T-helper 17 cell (primary cell): ENCODE measurements around the gene PUM1. TPM values are rescaled to one million over a fixed set of nuclear protein-coding genes. Genes with fewer than 3 reads are reported as not detected.
A peak's percentile ranks its signal among the peaks of the same experiment; 100 is the strongest.

ENCODE experiments used
- ATAC-seq: fragments of 150-1000 bp; cut with Tn5 transposase; 2 replicates; pipeline ENCODE4 v1.10.0; 2021; ENCODE audit warnings: mild to moderate bottlenecking, moderate library complexity
- DNase-seq, 3 donors: peaks; one replicate each; pipeline versions ENCODE4 v3.0.0 to v3.0.0-alpha.2; 2020 to 2021
- H3K9me3 ChIP-seq: one replicate; pipeline ENCODE4 v1.7.0; 2013; ENCODE audit warnings: low read length, mild to moderate bottlenecking; ENCODE audit not compliant: control insufficient read depth, poor library complexity, severe bottlenecking
- H3K27ac Mint-ChIP-seq: one replicate; pipeline ENCODE4 v1.8.0; 2022; ENCODE audit warnings: mild to moderate bottlenecking, moderate library complexity, mixed read lengths
- H3K27me3 Mint-ChIP-seq: one replicate; pipeline ENCODE4 v1.8.0; 2022; ENCODE audit warnings: mixed read lengths
- H3K36me3 Mint-ChIP-seq: one replicate; pipeline ENCODE4 v1.8.0; 2022; ENCODE audit warnings: low read depth, mixed read lengths
- H3K4me1 Mint-ChIP-seq: one replicate; pipeline ENCODE4 v1.8.0; 2022; ENCODE audit warnings: mild to moderate bottlenecking, mixed read lengths
- H3K4me3 Mint-ChIP-seq: one replicate; pipeline ENCODE4 v1.8.0; 2022; ENCODE audit warnings: mild to moderate bottlenecking, moderate library complexity, mixed read lengths
- total RNA-seq, 4 donors: library from RNA in 2 of 4; stranded (reverse) in 2 of 4; gene quantifications; one replicate each; pipeline ENCODE4 v1.2.3 and lab custom pipeline; 2022 to 2026

The PUM1 gene
- total RNA-seq, 2 donors from 2014 or later: 186 to 202 TPM

DNA sequence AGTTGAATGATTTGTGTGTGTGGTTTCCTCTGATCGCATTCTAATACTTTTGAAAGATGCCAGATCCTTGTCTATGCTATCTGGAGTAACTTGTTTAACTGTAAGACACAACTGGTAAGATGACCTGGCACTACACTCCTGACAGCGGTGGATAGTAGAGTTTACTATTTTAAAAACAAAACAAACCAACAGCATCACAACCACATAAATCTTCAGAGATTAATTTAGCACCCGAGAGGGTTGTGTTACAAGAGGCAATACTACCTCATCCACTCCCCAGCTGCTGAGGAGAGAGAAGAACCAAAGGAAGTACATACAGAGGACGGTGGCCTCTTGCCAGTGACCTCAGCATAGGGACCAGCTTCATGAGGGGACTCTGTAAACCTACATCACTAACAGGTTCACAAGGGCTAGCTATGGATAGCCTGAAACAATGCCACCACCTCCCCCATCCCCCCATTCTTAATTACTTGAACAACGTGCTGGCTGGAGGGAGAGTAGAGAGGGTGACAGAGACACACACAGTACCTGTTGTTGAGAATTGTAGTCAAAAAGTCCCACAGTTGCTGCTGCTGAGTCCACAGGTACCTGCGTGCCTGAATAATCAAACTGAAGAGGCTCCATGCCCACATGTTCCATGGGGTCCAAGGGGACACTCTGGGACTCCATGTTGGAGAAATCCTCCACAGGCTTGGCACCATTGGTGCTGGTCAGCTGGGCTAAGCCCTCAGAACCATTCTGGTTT, 73.5 kb downstream of the PUM1 start:
- Mint-ChIP-seq H3K4me1 (peaks cover 34% of the 10 kb centered on the region), H3K27me3 (no peaks in the 10 kb centered on the region), H3K4me3 (no peak overlapping the region), H3K36me3 (peaks cover 10% of the 10 kb centered on the region), H3K27ac (peak overlapping the region; percentile 21)
- no peak for ATAC-seq
- H3K9me3 ChIP-seq: no peaks in the 10 kb centered on the region
- no peak for DNase-seq

DNA sequence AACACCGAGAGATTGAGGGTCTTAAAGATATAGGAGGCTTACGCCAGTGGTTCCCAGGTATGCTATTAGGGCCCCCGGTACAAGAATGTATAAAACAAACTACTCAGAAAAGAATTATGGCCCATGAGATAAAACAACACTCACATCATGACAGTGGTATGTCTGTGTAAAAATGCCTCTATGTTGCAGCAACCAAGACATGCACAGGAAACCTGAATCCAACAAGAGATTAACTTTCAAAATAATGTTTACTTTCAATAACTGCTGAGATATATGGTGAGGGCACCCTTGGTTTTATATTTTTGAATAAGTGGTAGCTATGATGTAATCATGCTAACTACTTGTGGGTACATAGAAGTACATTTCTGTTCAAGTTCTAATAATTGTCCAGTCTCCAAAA, 74.9 kb downstream of the PUM1 start:
- Mint-ChIP-seq H3K27ac (peak overlapping the region; percentile 1), H3K4me3 (no peak overlapping the region), H3K36me3 (peaks cover 10% of the 10 kb centered on the region), H3K4me1 (peaks cover 29% of the 10 kb centered on the region), H3K27me3 (no peaks in the 10 kb centered on the region)
- no peak for ATAC-seq
- DNase-seq: no peak
- no peaks in the 10 kb centered on the region for H3K9me3 ChIP-seq

DNA sequence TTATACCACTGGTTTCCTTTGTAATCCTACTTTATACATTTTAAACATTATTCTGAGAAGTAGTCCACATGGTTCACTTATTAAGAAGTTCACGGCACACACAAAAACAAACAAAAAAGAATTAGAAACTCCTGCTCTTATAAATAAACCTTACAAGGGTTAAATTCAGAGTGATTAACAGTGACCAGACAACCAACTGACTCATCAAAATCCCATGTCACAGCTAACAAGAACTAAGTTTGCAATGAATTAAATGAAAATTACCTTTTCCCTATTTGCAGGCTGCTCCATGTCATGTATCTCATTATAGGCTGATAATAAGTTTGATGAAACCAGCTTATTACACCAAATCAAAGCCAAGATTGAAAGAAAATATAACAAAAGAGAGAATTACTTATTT, 77.5 kb downstream of the PUM1 start:
- DNase-seq (no peak), ATAC-seq (no peak)
- no peak overlapping the region for H3K4me3 Mint-ChIP-seq
- H3K9me3 ChIP-seq: no peaks in the 10 kb centered on the region
- peaks cover 2% of the 10 kb centered on the region for H3K36me3 Mint-ChIP-seq
- peak overlapping the region; percentile 54 for H3K27ac Mint-ChIP-seq
- H3K27me3 Mint-ChIP-seq: no peaks in the 10 kb centered on the region
- H3K4me1 Mint-ChIP-seq: peaks cover 21% of the 10 kb centered on the region

DNA sequence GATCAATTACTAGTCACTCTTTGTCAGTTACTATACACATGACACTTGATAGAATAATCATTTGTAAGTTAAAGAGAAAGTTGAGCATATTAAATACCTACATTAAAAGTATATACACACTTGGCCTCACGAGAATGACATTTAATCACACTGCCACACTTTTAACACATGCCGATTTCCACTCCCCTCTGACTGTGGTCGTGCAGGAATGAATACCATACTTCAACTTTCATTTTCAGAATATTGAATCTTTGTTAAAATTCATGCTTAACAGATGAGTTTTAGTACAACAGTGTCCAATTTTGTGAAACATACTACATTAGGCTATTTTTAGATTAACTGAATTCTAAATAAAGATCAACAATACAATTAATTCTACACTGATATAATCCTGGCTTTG, 78.8 kb downstream of the PUM1 start:
- Mint-ChIP-seq H3K4me3 (no peak overlapping the region), H3K36me3 (peaks cover 2% of the 10 kb centered on the region), H3K27ac (peak overlapping the region; percentile 37), H3K27me3 (no peaks in the 10 kb centered on the region), H3K4me1 (peaks cover 21% of the 10 kb centered on the region)
- DNase-seq: no peak
- no peaks in the 10 kb centered on the region for H3K9me3 ChIP-seq
- no peak for ATAC-seq

DNA sequence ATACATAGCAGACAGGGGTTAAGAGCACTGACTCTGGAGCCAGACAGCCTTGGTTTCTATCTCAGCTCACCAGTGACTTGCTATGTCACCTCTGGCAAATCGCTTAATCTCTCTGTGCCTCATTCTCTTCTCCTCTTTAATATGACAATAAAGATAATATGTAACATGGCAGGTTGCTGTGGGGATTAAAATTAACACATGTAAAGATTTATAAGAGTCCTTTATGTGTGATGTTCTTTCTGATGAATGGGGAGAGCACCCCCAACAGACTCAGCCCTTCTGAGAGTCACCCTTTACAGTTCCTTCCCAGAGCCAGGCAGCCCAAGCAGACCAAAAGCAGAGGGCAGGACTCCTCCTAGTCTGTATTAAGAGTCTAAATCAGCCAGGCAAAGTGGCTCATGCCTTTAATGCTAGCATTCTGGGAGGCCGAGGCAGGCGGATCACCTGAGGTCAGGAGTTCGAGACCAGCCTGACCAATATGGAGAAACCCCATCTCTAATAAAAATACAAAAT, 80.5 kb downstream of the PUM1 start:
- no peaks in the 10 kb centered on the region for H3K9me3 ChIP-seq
- Mint-ChIP-seq H3K36me3 (peaks cover 4% of the 10 kb centered on the region), H3K27ac (peak overlapping the region; percentile 49), H3K27me3 (no peaks in the 10 kb centered on the region), H3K4me3 (no peak overlapping the region), H3K4me1 (peaks cover 25% of the 10 kb centered on the region)
- DNase-seq: no peak
- ATAC-seq: no peak

DNA sequence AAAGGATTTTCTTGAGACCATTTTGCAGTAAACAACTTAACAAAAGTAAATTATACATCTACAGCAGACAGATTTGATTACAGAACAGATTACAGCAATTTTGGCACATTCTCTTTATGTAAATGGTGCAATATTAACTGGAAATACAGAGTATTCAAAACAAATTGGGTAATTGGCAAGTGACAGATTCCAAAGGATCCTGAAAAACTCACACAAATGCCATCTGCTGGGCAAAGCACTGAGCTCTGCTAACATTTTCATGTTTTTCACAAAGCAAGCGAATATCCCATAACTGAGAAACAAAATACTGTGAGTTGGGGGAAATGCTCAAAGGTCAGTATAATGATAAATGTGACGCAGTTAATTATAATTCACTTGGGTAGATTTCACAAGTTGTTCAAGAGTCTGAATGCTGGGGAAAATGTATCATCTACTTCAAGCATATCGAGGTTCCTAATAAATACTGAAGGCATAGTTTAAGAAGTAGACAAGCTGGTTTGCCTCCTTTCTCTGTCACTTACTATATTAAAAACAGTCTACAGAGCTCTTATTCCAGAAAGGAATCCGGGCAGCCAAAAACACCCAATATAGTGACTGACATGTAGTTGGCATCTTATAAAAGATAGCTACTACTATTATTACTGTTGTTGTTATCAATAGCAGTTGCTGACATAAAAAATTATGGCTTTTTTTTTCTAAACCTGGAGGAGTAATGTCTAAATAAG, 81.2 kb downstream of the PUM1 start:
- DNase-seq (no peak), ATAC-seq (no peak)
- H3K9me3 ChIP-seq: no peaks in the 10 kb centered on the region
- peaks cover 10% of the 10 kb centered on the region for H3K36me3 Mint-ChIP-seq
- no peak overlapping the region for H3K4me3 Mint-ChIP-seq
- no peak overlapping the region for H3K27ac Mint-ChIP-seq
- no peaks in the 10 kb centered on the region for H3K27me3 Mint-ChIP-seq
- peaks cover 27% of the 10 kb centered on the region for H3K4me1 Mint-ChIP-seq

DNA sequence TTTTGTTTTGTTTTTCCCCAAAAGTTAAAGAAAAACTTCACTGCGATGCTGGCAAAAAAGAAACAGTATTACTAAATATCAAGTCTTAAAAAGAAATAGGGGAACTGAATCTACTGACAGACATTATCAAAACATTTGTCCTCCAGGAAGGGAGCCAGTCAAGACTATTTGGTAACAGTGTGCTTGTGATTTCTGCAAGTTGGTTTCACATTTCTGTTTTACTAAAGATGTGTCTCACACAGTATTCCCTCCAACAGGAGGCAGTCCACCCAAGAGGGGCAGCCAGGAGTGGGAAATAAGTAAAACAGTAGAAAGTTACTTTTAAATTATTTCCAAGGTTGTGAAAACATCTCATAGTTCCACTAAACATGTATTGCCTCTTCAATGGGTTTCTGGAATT, 82.6 kb downstream of the PUM1 start:
- Mint-ChIP-seq H3K4me3 (no peak overlapping the region), H3K27me3 (no peaks in the 10 kb centered on the region), H3K4me1 (peaks cover 20% of the 10 kb centered on the region), H3K36me3 (peaks cover 10% of the 10 kb centered on the region), H3K27ac (peak overlapping the region; percentile 16)
- no peak for DNase-seq
- no peaks in the 10 kb centered on the region for H3K9me3 ChIP-seq
- ATAC-seq: no peak

DNA sequence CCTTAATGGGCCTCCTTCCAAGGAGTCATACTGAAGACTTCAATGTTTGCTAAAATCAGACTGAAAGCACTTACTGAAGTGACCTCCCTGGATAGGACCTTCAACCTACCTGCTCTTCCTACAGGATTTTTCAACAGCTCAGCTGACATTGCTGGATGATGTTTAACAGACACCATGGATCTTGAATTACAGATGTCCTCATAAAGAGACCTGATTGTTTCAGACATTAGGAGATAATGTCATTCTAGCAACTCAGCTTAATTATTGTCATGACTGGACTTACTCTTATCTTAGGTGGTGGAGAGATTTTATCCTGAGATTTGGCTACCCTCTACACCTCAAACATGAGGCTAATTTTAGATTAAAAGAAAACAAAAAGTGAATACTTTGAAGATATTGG, 83.1 kb downstream of the PUM1 start:
- no peaks in the 10 kb centered on the region for H3K9me3 ChIP-seq
- Mint-ChIP-seq H3K4me3 (no peak overlapping the region), H3K4me1 (peaks cover 24% of the 10 kb centered on the region), H3K27ac (peak overlapping the region; percentile 16), H3K27me3 (no peaks in the 10 kb centered on the region), H3K36me3 (peaks cover 10% of the 10 kb centered on the region)
- DNase-seq (no peak), ATAC-seq (no peak)

DNA sequence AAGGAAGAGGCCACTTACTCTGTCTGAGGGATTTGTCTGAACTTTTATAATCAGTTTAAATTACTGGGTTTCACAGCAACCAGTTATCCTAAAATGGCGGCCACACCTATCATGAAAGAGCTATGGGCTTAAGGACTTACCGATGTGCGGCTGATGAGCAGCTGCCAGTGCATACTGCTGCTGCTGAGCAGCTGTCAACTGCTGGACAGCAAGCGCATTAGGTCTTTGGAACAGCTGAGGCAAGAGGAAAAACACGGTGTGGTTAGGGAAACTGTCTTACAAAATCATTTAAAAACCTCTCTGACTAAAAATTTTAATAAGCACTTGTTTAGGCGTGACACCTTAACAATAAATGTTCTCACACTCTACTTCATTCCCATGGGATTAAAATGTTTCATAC, 84.3 kb downstream of the PUM1 start:
- DNase-seq (no peak), ATAC-seq (no peak)
- Mint-ChIP-seq H3K27ac (peak overlapping the region; percentile 37), H3K27me3 (no peaks in the 10 kb centered on the region), H3K4me3 (no peak overlapping the region), H3K4me1 (peaks cover 32% of the 10 kb centered on the region), H3K36me3 (peaks cover 10% of the 10 kb centered on the region)
- H3K9me3 ChIP-seq: no peaks in the 10 kb centered on the region

DNA sequence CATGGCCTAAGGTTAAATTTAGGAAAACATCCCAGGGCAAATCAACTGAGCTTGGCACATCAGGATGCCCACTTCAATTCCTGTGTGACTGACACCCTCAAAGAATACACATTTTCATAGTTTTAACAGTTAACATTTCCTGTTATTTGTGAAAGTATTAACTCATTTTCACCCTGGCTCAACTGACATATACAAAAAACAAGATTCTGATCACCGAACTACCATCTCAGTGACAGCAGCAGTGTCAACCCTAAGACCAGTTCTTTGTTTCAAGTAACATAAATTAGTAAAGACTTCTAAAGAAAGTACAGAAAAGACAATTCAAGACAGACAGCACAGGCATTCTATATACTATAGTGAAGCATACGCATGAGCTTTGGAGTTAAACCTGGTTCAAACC, 88.0 kb downstream of the PUM1 start:
- H3K4me3 Mint-ChIP-seq: no peak overlapping the region
- no peak for ATAC-seq
- peak overlapping the region; percentile 56 for H3K27ac Mint-ChIP-seq
- H3K4me1 Mint-ChIP-seq: peaks cover 33% of the 10 kb centered on the region
- no peak for DNase-seq
- H3K9me3 ChIP-seq: no peaks in the 10 kb centered on the region
- peaks cover 10% of the 10 kb centered on the region for H3K36me3 Mint-ChIP-seq
- no peaks in the 10 kb centered on the region for H3K27me3 Mint-ChIP-seq

DNA sequence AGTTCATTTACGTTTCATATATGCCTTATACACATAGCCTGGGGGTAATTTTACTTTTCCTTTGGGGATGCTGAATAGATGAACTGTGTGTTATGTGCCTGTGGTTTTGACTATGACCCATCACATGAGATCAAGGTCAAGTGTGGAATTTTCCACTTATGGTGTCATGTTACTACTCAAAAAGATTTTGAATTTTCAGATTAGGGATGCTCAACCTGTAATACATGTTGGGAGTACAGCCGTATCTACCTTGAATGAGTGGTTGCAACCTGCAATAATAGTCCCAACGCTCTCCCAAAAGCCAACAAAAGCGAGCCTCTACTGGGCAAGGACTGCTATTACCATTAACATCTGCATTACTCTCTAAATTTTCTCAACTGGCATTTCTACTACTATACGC, 88.4 kb downstream of the PUM1 start:
- peaks cover 30% of the 10 kb centered on the region for H3K4me1 Mint-ChIP-seq
- no peak overlapping the region for H3K4me3 Mint-ChIP-seq
- H3K36me3 Mint-ChIP-seq: peaks cover 10% of the 10 kb centered on the region
- DNase-seq (no peak), ATAC-seq (no peak)
- H3K27ac Mint-ChIP-seq: no peak overlapping the region
- H3K9me3 ChIP-seq: no peaks in the 10 kb centered on the region
- H3K27me3 Mint-ChIP-seq: no peaks in the 10 kb centered on the region

DNA sequence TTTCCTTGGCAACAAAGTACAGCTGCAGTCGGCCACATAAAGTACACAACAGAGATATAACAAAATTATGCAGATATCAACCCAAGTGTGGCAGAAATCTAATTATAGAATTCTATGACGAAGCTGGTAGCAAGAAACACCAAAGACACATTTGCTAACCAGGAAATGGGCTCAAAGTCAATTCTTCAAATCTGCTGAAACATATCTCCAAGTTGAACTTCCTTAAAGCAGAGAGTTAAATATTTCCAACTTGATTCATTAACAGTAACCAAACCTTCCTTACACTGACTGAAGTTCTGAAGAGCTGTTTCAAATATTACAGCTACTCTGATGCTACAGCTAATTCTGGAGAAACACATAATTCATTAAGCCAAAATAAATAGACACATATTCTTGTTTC, 89.4 kb downstream of the PUM1 start:
- no peaks in the 10 kb centered on the region for H3K27me3 Mint-ChIP-seq
- DNase-seq (no peak), ATAC-seq (no peak)
- peak overlapping the region; percentile 14 for H3K27ac Mint-ChIP-seq
- H3K4me3 Mint-ChIP-seq: no peak overlapping the region
- no peaks in the 10 kb centered on the region for H3K9me3 ChIP-seq
- peaks cover 33% of the 10 kb centered on the region for H3K4me1 Mint-ChIP-seq
- H3K36me3 Mint-ChIP-seq: peaks cover 9% of the 10 kb centered on the region

DNA sequence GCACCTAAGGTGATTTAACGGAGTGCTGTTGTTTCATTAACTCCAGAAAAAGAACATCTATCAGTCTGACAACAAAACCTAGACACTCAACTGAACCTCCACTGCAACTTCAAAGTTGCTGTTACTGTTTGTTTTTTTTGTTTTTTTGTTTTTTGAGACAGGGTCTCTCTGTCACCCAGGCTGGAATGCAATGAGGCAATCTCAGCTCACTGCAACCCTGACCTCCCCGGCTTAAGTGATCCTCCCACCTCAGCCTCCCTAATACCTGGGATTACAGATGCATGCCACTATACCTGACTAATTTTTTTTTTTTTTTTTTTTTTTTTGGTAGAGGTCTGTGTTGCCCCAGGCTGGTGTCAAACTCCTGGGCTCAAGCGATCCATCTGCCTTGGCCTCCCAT, 90.3 kb downstream of the PUM1 start:
- no peak overlapping the region for H3K27ac Mint-ChIP-seq
- no peak overlapping the region for H3K4me3 Mint-ChIP-seq
- ATAC-seq: no peak
- DNase-seq: no peak
- peaks cover 9% of the 10 kb centered on the region for H3K36me3 Mint-ChIP-seq
- peaks cover 31% of the 10 kb centered on the region for H3K4me1 Mint-ChIP-seq
- H3K27me3 Mint-ChIP-seq: no peaks in the 10 kb centered on the region
- H3K9me3 ChIP-seq: no peaks in the 10 kb centered on the region

DNA sequence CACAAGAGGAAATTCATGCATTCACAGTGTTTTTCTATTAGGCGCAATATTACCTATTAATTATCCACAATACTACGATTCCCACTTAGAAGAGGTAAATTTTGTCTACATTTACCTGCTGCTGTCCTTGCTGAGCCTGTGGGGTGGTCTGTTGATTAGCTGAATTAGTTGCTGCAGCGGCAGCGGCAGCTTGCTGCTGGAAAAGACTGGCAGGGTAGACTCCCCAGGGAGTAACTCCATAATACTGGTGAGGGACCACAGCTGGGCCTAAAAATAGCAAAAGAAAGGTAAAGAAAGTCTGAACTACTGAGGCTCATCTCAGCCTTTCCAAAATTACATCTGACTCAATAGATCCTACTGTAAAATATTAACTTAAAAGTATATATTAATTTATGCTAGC, 91.0 kb downstream of the PUM1 start:
- ATAC-seq: no peak
- no peaks in the 10 kb centered on the region for H3K9me3 ChIP-seq
- no peak for DNase-seq
- H3K4me3 Mint-ChIP-seq: no peak overlapping the region
- no peaks in the 10 kb centered on the region for H3K27me3 Mint-ChIP-seq
- H3K36me3 Mint-ChIP-seq: peaks cover 5% of the 10 kb centered on the region
- H3K27ac Mint-ChIP-seq: no peak overlapping the region
- H3K4me1 Mint-ChIP-seq: peaks cover 27% of the 10 kb centered on the region
